Hippocampal formation (tissue), 2 donors: ENCODE data around the gene LMAN1.

ENCODE experiments used
- DNase-seq, 2 donors: peaks; one replicate each; lab custom pipeline; 2025; lab: John Stamatoyannopoulos, UW

The LMAN1 gene

DNA sequence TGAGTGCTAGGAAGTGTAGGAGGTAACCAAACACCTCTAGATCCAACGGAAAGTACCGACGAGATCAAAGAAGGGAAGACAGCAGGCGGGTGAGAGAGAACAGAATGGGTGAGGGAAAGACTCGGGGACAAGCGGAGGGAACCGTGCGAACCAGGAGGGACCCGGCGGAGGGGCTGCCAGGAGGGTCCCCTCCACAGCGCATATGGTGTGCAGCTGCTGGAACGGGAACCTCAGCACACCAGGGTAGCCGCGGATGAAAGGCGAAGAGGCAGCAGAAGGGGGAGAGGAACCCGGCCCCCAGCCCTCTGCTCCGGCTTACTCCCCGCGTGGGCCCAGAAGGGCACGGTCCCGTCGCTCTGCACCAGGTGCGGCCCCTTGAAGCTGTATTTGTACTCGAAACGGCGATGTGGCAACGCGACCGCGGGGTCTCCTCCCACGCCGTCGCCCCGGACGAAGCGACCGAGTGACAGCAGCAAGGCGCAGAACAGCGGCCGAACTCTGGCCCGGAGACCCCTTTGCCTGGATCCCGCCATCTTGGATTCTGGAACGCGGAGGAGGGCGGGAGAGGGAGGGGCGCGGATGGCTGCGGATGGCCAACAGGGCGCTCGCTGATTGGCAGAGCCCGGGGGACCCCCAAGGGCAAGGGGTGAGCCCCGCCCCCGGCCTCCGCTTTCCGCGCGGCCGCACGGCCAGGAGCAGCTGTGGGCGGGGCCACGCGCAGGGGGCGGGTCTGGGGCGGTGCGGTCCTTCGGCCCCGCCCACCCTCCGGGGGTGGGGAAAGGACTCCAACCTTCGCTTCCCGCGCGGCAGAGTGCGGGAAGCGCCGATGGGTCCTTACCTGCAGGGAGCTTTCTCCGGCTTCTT lies at the start of gene LMAN1:
TSS of gene LMAN1 (minus strand) at position 554 of the 864 bp plus-strand sequence. CDS start at position 533, 21 bp downstream.
- DNase-seq: peak; percentile 92 to 93

GRCh38 chr18:59402432-59403090 lies 43.5 kb upstream of the LMAN1 start:
- DNase-seq: peak; percentile 42 to 64

DNA sequence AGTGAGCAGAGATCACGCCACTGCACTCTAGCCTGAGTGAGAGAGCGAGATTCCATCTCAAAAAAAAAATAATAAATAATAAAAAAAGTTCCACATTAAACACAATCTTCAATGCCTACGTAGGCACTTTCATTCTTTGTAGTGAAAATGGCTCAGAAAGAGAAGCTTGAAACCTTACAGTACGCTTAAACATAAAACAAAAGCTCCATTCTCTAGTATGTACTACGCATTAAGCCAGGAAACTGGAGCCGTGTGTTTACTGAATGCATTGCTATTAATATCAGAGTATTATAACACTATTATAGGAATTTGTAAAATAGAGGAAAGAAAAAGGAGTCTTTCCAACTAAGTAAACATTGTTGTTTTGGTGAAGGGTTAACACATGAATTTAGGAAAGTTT lies 41.3 kb upstream of the LMAN1 start:
- no peak for DNase-seq

- no peak for DNase-seq
These were observed 36.4 kb upstream of the LMAN1 start for GRCh38 chr18:59395226-59396175.

DNA sequence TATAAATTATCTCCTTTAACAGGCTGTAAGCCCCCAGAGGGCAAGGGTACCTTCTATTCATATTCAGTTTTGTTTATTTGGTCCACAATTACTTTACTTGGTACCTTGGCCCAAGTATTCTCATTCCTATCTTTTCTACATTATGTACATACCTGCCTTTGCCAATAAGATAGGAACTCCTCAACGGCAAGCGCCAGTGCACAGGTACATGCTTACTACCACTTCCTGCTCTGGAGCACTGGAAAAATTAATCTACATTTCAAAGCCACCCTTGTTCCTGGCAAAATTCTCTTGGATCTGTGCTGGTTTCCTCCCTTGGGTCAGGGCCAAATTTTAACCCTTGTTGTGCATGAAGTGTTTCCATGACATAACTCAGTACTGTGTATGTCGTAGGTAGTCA lies 34.3 kb upstream of the LMAN1 start:
- no peak for DNase-seq

DNA sequence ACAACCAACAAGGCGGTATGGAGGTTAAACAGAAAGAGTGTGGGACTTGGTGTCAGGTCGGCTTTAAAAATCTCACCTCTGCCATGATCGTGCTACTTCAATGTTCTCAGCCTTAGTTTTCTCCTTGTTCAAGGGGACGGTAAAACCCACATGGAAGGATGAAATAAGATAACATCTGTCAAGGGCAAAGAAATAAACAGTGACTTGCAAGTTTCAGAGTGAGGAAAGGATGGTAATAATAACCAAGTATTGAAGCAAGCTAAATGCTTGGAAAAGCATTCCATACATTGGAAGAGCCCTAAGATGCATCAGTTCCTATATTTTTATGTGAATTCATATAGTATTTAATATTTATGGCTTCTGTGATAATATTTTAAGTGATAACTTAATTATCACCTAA lies 29.8 kb upstream of the LMAN1 start:
- no peak for DNase-seq

DNA sequence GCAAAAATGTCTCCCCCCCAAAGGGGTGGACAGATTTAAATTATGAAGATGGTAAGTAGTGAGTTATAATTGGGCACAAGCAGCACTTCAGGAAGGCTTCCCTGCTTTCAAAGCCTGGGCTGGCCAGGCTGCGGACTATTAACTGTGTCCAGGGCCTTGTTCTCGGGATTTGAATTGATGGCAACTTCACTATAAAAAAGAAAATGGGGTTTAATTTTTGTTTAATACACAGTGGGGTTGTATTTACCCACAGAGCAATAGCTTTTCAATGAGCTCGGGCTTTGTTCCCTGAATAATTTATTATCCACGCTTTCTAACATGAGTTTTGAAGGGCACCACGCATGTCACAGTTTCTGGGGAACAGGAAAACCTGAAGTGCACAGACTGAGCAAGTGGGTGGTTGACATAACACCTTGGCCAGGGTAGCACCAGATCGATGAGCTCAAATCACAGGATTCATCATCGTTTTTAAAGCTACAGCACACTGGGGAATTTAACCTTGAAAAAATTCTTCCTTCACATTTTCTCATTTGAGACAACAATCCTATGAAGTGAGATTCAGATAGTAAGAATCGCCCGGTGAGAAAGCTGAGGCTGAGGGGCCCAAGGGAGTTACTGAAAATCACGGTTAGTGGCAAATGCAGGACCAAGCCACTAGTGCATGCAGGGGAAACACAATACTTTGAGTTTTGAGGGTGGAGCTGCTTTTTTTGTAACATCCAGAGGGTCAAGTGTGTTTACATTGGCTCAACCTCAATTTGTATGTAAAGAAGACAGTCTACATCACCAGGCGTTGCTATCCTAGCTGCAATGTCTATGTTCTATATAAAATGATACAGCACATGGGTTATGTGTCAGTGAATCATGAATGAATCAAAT lies 28.9 kb upstream of the LMAN1 start:
- peak in 1 of 2 donors; percentile 47 for DNase-seq

GRCh38 chr18:59386909-59387686 lies 28.0 kb upstream of the LMAN1 start:
- peak in 1 of 2 donors; percentile 51 for DNase-seq

DNA sequence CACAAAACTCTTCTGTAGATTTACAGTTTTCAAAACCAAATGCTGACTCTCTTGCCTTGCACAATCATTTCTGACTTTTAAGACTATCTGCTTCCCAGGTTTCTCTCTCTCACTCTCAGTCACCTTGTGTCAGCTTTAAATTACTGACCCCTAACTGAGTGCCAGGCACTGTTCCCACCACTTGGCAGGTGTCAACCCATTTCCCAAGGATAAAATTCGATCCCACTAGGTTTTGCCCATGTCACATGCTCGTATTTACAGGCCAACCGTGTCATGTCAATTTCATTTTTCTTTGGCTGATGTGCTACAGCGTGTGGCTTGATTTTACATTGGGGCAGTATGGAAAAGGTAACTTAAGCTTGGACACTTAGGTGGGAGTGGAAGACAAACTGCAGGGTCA lies 26.1 kb upstream of the LMAN1 start:
- DNase-seq: no peak

DNA sequence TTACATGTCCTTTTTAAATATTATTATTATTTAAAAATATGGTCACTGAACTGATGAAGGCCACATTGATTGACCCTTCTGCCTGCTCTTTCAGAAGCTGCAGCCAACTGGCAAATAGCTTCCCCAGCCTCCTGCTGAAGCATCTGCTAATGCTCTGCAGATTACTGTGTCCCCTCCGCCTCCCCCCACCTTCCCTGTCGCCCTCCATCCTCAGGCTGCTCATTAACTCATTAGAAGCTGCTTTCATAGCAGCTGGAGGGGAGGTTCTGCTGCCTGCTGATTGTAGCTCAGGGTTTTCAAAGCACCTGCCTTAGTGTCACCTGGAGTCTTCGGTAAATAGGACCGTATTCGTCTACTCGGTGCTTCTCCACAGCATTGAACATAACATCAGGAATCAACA lies 24.8 kb upstream of the LMAN1 start:
- no peak for DNase-seq

- no peak for DNase-seq
These were observed 23.3 kb upstream of the LMAN1 start for GRCh38 chr18:59382383-59382782.

DNA sequence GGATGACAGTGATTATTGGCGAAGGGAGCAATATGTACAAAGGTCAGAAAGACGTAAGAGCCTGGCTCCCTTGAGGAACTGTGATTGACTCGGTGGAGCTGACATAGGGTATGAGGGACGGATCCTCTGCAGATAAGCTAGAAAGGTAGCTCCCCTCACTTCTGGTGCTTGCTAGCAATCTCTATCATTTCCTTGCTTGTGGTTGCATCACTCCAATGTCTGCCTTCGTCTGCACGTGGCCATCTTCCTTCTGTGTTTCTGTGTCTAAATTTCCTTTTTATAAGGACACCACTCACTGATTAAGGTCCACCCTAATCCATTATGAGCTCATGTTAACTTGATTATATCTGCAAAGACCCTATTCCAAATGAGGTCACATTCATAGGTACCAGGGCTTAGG lies 22.9 kb upstream of the LMAN1 start:
- no peak for DNase-seq

GRCh38 chr18:59380706-59381105 lies 21.6 kb upstream of the LMAN1 start:
- no peak for DNase-seq

GRCh38 chr18:59379772-59380522 lies 20.9 kb upstream of the LMAN1 start:
- DNase-seq: no peak

- DNase-seq: no peak
These were observed 18.7 kb upstream of the LMAN1 start for GRCh38 chr18:59377613-59378337.

- DNase-seq: no peak
These were observed 17.4 kb upstream of the LMAN1 start for GRCh38 chr18:59376351-59376935.

GRCh38 chr18:59374128-59374527 lies 15.1 kb upstream of the LMAN1 start:
- DNase-seq: no peak

- DNase-seq: no peak
These were observed 13.9 kb upstream of the LMAN1 start for GRCh38 chr18:59372975-59373374.

GRCh38 chr18:59360381-59360780 lies 1.3 kb upstream of the LMAN1 start:
- DNase-seq: no peak
